ENCODE results near the gene KLHL8. TPM values are rescaled to one million over a fixed set of nuclear protein-coding genes. Genes with fewer than 3 reads are reported as not detected.

Gene KLHL8
- total RNA-seq, 1 donor from 2014 or later = 11.5 TPM

- H3K9me3 Mint-ChIP-seq (ENCODE audit: unreplicated experiment) = no peaks in the 10 kb centered on the region
- no peak for DNase-seq (ENCODE audit: extremely low spot score, unreplicated experiment)
- no peak overlapping the region for H3K4me3 Mint-ChIP-seq (ENCODE audit: unreplicated experiment)
- no peak overlapping the region for H3K27ac Mint-ChIP-seq (ENCODE audit: unreplicated experiment)
- H3K36me3 Mint-ChIP-seq (ENCODE audit: unreplicated experiment) = peaks cover 13% of the 10 kb centered on the region
- peaks cover 68% of the 10 kb centered on the region for H3K4me1 Mint-ChIP-seq (ENCODE audit: unreplicated experiment)
- no peak for TF ChIP-seq CTCF (IDR thresholded peaks at IDR 0.05)
- H3K27me3 Mint-ChIP-seq (ENCODE audit: unreplicated experiment) = no peaks in the 10 kb centered on the region
Measured at GRCh38 chr4:87120010-87120409, 100.4 kb downstream of the KLHL8 start.

DNA sequence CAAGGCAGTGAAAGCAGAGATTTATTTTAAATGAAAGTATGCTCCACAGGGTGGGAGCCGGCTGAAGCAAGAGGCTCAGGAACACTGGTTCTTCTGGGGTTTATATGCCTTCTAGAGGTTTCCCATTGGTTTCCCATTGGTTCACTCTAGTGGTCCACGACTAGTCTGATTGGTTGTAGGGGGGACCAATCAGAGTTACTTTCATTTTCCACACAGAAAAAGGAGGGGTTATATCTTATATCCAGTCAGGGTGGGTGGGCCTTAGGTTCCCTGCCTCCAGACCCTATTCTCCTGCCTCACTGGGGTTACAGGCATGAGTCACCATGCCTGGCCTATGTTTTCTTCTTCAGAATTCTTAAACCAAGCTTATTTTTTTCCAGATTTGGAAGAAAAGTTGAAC is 101.6 kb downstream of the KLHL8 start:
- Mint-ChIP-seq H3K27ac (ENCODE audit: unreplicated experiment) (peak overlapping the region; percentile 47), H3K27me3 (ENCODE audit: unreplicated experiment) (no peaks in the 10 kb centered on the region), H3K4me3 (ENCODE audit: unreplicated experiment) (no peak overlapping the region), H3K4me1 (ENCODE audit: unreplicated experiment) (peaks cover 73% of the 10 kb centered on the region), H3K36me3 (ENCODE audit: unreplicated experiment) (peaks cover 16% of the 10 kb centered on the region), H3K9me3 (ENCODE audit: unreplicated experiment) (no peaks in the 10 kb centered on the region)
- DNase-seq (ENCODE audit: extremely low spot score, unreplicated experiment) = no peak
- no peak for TF ChIP-seq CTCF (IDR thresholded peaks at IDR 0.05)

DNA sequence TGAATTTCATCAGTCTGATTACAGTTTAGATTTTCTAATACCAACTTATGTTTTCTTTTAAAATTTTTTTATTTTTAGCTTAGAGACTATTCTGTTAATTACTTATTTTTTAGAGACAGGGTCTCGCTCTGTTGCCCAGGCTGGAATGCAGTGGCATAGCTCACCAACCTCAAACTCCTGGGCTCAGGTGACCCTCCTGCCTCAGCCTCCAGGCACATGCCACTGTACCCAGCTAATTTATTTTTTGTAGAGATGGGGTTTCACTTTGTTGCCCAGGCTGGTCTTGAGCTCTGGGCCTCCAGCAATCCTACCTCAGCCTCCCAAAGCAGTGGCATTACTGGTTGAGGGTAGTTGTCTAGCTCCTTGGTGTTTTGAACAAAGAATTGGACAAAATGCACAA is 102.0 kb downstream of the KLHL8 start:
- Mint-ChIP-seq H3K27ac (ENCODE audit: unreplicated experiment) (peak overlapping the region; percentile 47), H3K4me3 (ENCODE audit: unreplicated experiment) (no peak overlapping the region), H3K4me1 (ENCODE audit: unreplicated experiment) (peaks cover 73% of the 10 kb centered on the region), H3K27me3 (ENCODE audit: unreplicated experiment) (no peaks in the 10 kb centered on the region), H3K36me3 (ENCODE audit: unreplicated experiment) (peaks cover 16% of the 10 kb centered on the region), H3K9me3 (ENCODE audit: unreplicated experiment) (no peaks in the 10 kb centered on the region)
- DNase-seq (ENCODE audit: extremely low spot score, unreplicated experiment) = no peak
- TF ChIP-seq CTCF (IDR thresholded peaks at IDR 0.05) = no peak

- peaks cover 73% of the 10 kb centered on the region for H3K4me1 Mint-ChIP-seq (ENCODE audit: unreplicated experiment)
- H3K36me3 Mint-ChIP-seq (ENCODE audit: unreplicated experiment) = peaks cover 18% of the 10 kb centered on the region
- DNase-seq (ENCODE audit: extremely low spot score, unreplicated experiment) = no peak
Measured at GRCh38 chr4:87117732-87118075, 102.7 kb downstream of the KLHL8 start.

GRCh38 chr4:87117051-87117731 is 103.2 kb downstream of the KLHL8 start:
- H3K27me3 Mint-ChIP-seq (ENCODE audit: unreplicated experiment) = no peaks in the 10 kb centered on the region
- no peaks in the 10 kb centered on the region for H3K9me3 Mint-ChIP-seq (ENCODE audit: unreplicated experiment)
- H3K4me3 Mint-ChIP-seq (ENCODE audit: unreplicated experiment) = no peak overlapping the region
- H3K36me3 Mint-ChIP-seq (ENCODE audit: unreplicated experiment) = peaks cover 22% of the 10 kb centered on the region
- DNase-seq (ENCODE audit: extremely low spot score, unreplicated experiment) = no peak
- TF ChIP-seq CTCF (IDR thresholded peaks at IDR 0.05) = no peak
- H3K27ac Mint-ChIP-seq (ENCODE audit: unreplicated experiment) = peak overlapping the region; percentile 69
- H3K4me1 Mint-ChIP-seq (ENCODE audit: unreplicated experiment) = peaks cover 74% of the 10 kb centered on the region

More at GRCh38 chr4:87117732-87118075, 102.7 kb downstream of the KLHL8 start:
- H3K27ac Mint-ChIP-seq (ENCODE audit: unreplicated experiment) = peak overlapping the region; percentile 41
- H3K4me3 Mint-ChIP-seq (ENCODE audit: unreplicated experiment) = no peak overlapping the region
- no peak for TF ChIP-seq CTCF (IDR thresholded peaks at IDR 0.05)
- H3K9me3 Mint-ChIP-seq (ENCODE audit: unreplicated experiment) = no peaks in the 10 kb centered on the region
- no peaks in the 10 kb centered on the region for H3K27me3 Mint-ChIP-seq (ENCODE audit: unreplicated experiment)
